ENCODE data around the gene RPS6KA2. TPM values are rescaled to one million over a fixed set of nuclear protein-coding genes. Genes with fewer than 3 reads are reported as not detected.
A peak's percentile ranks its signal among the peaks of the same experiment; 100 is the strongest.

Gene RPS6KA2
- total RNA-seq, 4 donors from 2014 or later, result 52.1 to 84.8 (median 58.7) TPM

- no peak for DNase-seq (ENCODE audit: low spot score)
- TF ChIP-seq, protein P1, sequence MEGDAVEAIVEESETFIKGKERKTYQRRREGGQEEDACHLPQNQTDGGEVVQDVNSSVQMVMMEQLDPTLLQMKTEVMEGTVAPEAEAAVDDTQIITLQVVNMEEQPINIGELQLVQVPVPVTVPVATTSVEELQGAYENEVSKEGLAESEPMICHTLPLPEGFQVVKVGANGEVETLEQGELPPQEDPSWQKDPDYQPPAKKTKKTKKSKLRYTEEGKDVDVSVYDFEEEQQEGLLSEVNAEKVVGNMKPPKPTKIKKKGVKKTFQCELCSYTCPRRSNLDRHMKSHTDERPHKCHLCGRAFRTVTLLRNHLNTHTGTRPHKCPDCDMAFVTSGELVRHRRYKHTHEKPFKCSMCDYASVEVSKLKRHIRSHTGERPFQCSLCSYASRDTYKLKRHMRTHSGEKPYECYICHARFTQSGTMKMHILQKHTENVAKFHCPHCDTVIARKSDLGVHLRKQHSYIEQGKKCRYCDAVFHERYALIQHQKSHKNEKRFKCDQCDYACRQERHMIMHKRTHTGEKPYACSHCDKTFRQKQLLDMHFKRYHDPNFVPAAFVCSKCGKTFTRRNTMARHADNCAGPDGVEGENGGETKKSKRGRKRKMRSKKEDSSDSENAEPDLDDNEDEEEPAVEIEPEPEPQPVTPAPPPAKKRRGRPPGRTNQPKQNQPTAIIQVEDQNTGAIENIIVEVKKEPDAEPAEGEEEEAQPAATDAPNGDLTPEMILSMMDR (IDR thresholded peaks at IDR 0.05), result no peak
- ATAC-seq (ENCODE audit: low FRiP score), result no peak
Observed at GRCh38 chr6:166470863-166471410, 156.1 kb downstream of the RPS6KA2 start.

DNA sequence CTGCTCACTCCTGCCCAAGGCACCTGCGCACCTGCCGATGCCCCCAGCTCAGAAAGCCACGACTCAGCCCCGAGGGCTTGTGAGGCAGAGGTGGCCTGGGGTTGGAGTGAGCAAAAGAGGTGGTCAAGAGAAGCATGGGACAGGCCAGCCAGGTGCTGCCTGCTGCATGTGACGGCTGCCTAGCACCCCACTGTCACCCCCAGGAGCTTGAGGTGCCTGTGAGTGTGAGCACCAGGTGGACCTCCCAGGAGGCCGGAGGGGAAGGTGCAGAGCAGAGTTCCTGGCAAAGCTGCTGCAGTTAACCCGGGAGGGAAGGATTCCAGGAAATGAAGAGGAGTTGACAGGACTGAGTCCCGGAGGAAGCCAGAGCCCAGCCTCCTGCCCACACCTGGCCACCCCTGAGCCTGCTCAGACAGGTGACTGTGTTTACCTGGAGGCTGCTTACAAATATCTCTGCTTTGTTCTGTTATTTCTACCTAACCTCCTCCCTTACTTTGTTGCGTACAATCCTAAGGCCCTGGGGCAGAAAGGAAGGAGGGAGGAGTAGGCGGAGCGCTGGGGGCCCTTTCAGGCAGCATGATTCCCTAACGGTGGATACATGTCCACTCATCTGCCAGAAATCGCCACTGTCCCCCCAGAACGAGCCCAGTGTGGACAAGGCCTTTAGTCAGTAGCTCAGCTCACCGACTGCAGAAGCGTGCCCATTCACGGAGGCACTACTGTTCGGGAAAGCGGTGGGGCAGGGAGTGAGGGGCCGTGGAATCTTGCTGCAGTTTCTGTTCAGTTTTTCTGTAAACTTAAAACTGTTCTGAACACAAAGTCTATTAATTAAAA, 156.8 kb downstream of the RPS6KA2 start:
- DNase-seq (ENCODE audit: low spot score) (no peak), ATAC-seq (ENCODE audit: low FRiP score) (no peak)
- TF ChIP-seq, protein P1 (IDR thresholded peaks at IDR 0.05), result no peak

GRCh38 chr6:166469426-166469961, 157.6 kb downstream of the RPS6KA2 start:
- DNase-seq (ENCODE audit: low spot score) (no peak), ATAC-seq (ENCODE audit: low FRiP score) (no peak)
- TF ChIP-seq, protein P1 (IDR thresholded peaks at IDR 0.05), result no peak

- DNase-seq (ENCODE audit: low spot score), result no peak
- TF ChIP-seq, protein P1 (IDR thresholded peaks at IDR 0.05), result no peak
- no peak for ATAC-seq (ENCODE audit: low FRiP score)
Observed at GRCh38 chr6:166467436-166468000, 159.5 kb downstream of the RPS6KA2 start.

GRCh38 chr6:166466178-166467122, 160.6 kb downstream of the RPS6KA2 start:
- ATAC-seq (ENCODE audit: low FRiP score) (peak; percentile 60), DNase-seq (ENCODE audit: low spot score) (no peak)
- TF ChIP-seq, protein P1 (IDR thresholded peaks at IDR 0.05), result no peak

DNA sequence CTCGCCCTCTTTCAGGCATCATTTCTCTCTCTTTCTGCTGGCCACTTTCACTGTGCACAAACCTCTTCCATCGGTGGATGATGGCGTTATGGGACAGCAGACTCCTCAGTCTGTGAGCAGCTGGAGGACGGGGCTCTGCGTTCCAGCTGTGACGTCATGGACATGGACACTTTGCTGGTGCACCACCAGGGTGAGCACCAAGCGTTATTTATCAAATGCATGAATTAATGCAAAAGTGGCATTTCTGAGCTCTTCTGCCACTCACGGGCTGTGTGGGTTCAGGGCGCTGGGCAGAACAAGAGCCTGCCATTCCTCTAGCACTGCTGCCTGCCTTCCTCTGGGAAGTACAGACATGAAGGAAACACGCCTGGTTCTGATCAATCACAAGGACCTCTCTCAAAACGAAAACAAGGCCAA, 161.4 kb downstream of the RPS6KA2 start:
- no peak for DNase-seq (ENCODE audit: low spot score)
- ATAC-seq (ENCODE audit: low FRiP score), result no peak
- TF ChIP-seq, protein P1 (IDR thresholded peaks at IDR 0.05), result no peak

Measured in omental fat pad (tissue), 4 donors.